Suprapubic skin (tissue), 4 donors: ENCODE measurements around the gene PCSK5. TPM values are rescaled to one million over a fixed set of nuclear protein-coding genes. Genes with fewer than 3 reads are reported as not detected.
"Not testable (repeated sequence)": the region's sequence is repeated elsewhere in the genome, so short reads cannot be mapped to it uniquely, and the experiment has no call there.

Experiments used
- DNase-seq, 2 donors: peaks; one replicate each; pipeline ENCODE4 v3.0.0-alpha.2; 2019; ENCODE audit warnings: low spot score in 2 of 2
- H3K27ac ChIP-seq: fragments of 200-600 bp; sonication (generic); one replicate; pipeline ENCODE4 v1.5.1; 2019
- H3K27me3 ChIP-seq: fragments of 200-600 bp; sonication (generic); one replicate; pipeline ENCODE4 v1.5.1; 2019
- H3K36me3 ChIP-seq: fragments of 200-600 bp; sonication (generic); one replicate; pipeline ENCODE4 v1.5.1; 2019
- H3K4me1 ChIP-seq: fragments of 200-600 bp; sonication (generic); one replicate; pipeline ENCODE4 v1.5.1; 2019
- H3K4me3 ChIP-seq: fragments of 200-600 bp; sonication (generic); one replicate; pipeline ENCODE4 v1.5.1; 2019; ENCODE audit warnings: mild to moderate bottlenecking
- H3K9me3 ChIP-seq: fragments of 200-600 bp; sonication (generic); one replicate; pipeline ENCODE4 v1.5.1; 2019
- EP300 ChIP-seq: sonication (generic); formaldehyde crosslinking; IDR thresholded peaks from one replicate; pipeline ENCODE4 v1.6.1; 2017; ENCODE audit warnings: antibody characterized with exemption
- POLR2A ChIP-seq, 2 donors: fragments of 450-650 bp; IDR thresholded peaks; one replicate each; pipeline ENCODE4 v1.6.1; 2017; ENCODE audit warnings: antibody characterized with exemption in 2 of 2, mild to moderate bottlenecking in 2 of 2, moderate library complexity in 2 of 2
- POLR2AphosphoS5 ChIP-seq, 3 donors: sonication (generic); formaldehyde crosslinking; IDR thresholded peaks; one replicate each; pipeline ENCODE4 v1.6.1; 2017; ENCODE audit warnings: antibody characterized with exemption in 3 of 3
- WGBS: methylation state at CpG from one replicate; pipeline ENCODE4 v1.1.5; 2018; 5-methylcytosine and 5-hydroxymethylcytosine counted together
- total RNA-seq, 4 donors: library from RNA; depleted of rRNA; stranded (reverse); fragments of >200 nt; gene quantifications; one replicate each; pipeline ENCODE4 v1.1.0, GENCODE V29; 2016
- TF ChIP-seq, protein P1 (sequence below), 2 donors: fragments of 200-600 bp in 1 of 2; fragments of 450-650 bp in 1 of 2; sonication (generic) in 1 of 2; IDR thresholded peaks; one replicate each; pipeline ENCODE4 v1.5.1; 2016 to 2019; ENCODE audit warnings: antibody characterized with exemption in 2 of 2, mild to moderate bottlenecking in 1 of 2, moderate library complexity in 1 of 2

The PCSK5 gene
- total RNA-seq, 4 donors from 2014 or later, result 5.2 to 10.8 (median 7.3) TPM

DNA sequence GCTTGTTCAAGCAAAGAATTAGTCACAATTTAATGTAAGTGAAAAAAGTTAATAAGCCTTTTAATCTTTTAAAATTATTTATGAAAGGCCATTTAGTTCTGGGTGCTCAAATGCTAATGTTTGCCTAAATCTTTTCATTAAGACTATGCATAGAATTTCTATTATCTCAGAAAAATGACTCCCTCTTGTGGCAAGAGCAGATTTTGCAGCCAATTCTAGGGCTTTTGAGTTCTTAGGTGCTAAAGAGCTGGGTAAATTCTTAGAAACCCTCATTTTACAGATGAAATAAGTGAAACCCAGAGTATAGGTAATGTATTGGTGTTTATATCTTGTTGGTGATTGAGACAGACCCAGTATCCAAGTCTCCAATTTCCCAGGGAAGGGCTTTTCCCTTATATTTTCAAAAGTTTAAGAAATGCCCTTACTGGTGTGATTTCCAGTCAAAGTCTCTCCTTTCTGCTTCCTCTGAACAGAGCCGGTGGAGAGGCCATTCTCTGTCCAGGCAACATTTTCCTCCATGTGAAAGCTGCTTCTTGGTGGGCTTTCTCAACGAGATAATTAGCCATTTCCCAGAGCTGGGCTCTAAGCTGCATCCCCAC, 24.1 kb upstream of the PCSK5 start:
- Histone ChIP-seq H3K27me3 (peaks cover 4% of the 10 kb centered on the region), H3K4me1 (no peaks in the 10 kb centered on the region), H3K36me3 (no peaks in the 10 kb centered on the region), H3K9me3 (no peaks in the 10 kb centered on the region), H3K4me3 (no peak overlapping the region), H3K27ac (no peak overlapping the region)
- 32% methylated on average over 2 of the region's 2 CpGs for WGBS
- DNase-seq, result no peak
- TF ChIP-seq, protein P1, sequence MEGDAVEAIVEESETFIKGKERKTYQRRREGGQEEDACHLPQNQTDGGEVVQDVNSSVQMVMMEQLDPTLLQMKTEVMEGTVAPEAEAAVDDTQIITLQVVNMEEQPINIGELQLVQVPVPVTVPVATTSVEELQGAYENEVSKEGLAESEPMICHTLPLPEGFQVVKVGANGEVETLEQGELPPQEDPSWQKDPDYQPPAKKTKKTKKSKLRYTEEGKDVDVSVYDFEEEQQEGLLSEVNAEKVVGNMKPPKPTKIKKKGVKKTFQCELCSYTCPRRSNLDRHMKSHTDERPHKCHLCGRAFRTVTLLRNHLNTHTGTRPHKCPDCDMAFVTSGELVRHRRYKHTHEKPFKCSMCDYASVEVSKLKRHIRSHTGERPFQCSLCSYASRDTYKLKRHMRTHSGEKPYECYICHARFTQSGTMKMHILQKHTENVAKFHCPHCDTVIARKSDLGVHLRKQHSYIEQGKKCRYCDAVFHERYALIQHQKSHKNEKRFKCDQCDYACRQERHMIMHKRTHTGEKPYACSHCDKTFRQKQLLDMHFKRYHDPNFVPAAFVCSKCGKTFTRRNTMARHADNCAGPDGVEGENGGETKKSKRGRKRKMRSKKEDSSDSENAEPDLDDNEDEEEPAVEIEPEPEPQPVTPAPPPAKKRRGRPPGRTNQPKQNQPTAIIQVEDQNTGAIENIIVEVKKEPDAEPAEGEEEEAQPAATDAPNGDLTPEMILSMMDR (IDR thresholded peaks at IDR 0.05), result peak; percentile 43 to 71
- no peak for TF ChIP-seq POLR2A (IDR thresholded peaks at IDR 0.05)

DNA sequence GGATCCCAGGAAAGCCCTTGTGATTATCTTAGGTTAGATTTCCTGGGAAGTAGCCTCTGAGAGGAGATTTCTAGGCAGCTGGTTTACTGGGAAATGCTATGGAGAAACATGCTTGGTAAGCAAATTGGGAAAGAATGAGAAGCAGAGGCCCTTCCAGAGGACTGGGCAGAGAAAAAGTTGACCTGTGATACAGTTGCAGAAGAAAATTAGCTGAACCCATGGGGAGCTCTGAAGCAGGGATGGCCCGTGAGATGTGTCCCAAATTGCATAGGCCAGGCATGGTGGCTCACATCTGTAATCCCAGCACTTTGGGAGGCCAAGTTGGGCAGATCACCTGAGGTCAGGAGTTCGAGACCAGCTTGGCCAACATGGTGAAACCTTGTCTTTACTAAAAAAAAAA, 21.9 kb upstream of the PCSK5 start:
- not testable (repeated sequence) for H3K4me3 ChIP-seq, H3K36me3 ChIP-seq, DNase-seq, H3K27ac ChIP-seq, H3K4me1 ChIP-seq, H3K27me3 ChIP-seq, H3K9me3 ChIP-seq
- 87% methylated on average over 2 of the region's 2 CpGs for WGBS

DNA sequence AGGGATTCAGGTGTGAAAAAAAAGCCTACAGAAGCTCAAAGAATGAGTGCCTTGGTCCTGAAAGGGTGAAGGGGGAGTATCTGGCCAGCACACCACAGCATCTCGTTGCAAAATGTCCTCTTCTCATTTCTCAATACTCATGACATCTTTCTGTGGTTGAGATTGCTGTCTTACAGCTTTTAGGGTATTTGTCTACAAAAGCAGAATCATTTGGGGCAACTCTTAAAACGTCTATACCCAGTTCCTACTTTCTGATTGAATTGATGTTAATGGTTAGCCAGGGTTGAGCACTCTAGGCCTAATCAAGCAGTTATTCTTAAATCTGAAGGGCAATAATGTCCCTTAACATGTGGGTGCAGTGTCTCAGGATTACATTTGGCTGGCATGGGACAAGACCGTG, 21.2 kb upstream of the PCSK5 start:
- Histone ChIP-seq H3K4me3 (no peak overlapping the region), H3K27ac (no peak overlapping the region), H3K36me3 (no peaks in the 10 kb centered on the region), H3K27me3 (peaks cover 4% of the 10 kb centered on the region), H3K4me1 (no peaks in the 10 kb centered on the region), H3K9me3 (no peaks in the 10 kb centered on the region)
- TF ChIP-seq, protein P1 (IDR thresholded peaks at IDR 0.05), result no peak
- TF ChIP-seq POLR2A (IDR thresholded peaks at IDR 0.05) (no peak), POLR2AphosphoS5 (IDR thresholded peaks at IDR 0.05) (no peak), EP300 (no peak)
- WGBS, result 59% methylated on average over 3 of the region's 3 CpGs
- DNase-seq, result no peak

DNA sequence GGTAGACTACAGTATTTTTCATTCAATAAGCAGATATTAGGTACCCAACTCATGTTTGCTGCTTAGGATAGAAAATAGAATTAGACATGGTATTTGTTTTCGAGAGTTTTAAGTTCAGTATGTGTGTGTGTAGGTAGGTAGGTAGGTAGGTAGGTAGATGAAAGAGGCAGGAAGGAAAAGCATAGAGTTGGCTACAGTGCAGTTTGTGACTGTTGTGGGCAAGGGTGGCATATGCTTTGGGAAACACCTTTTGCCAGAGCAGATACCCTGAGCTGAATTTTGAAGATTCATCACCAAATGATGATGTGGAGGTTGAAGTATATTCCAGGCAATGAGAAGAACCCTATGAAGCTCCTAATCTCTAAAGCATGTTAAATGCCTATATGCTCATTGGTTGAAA, 20.0 kb upstream of the PCSK5 start:
- H3K4me1 ChIP-seq, result no peaks in the 10 kb centered on the region
- WGBS, result 100% methylated on average over 1 of the region's 1 CpG

DNA sequence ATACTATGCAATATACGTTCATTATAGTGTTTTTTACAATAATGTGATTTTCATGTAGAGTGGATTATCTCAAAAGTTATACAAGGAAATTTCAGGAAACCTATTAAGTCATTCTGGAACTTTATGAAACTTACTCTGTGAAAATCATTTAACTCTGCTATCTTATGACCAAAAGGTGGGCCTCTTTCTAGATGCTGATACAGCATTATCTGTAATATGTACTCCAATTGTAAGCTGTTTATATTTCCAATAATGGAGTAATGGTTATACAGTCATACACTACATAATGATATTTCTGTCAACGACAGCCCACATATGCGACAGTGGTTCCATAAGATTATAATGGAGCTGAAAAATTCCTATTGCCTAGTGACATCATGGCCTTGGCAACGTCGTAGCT, 18.8 kb upstream of the PCSK5 start:
- no peaks in the 10 kb centered on the region for H3K36me3 ChIP-seq
- H3K27ac ChIP-seq, result no peak overlapping the region
- no peaks in the 10 kb centered on the region for H3K4me1 ChIP-seq
- H3K9me3 ChIP-seq, result no peaks in the 10 kb centered on the region
- no peak overlapping the region for H3K4me3 ChIP-seq
- 90% methylated on average over 5 of the region's 5 CpGs for WGBS
- peaks cover 4% of the 10 kb centered on the region for H3K27me3 ChIP-seq
- no peak for TF ChIP-seq EP300
- no peak for TF ChIP-seq POLR2AphosphoS5 (IDR thresholded peaks at IDR 0.05)
- TF ChIP-seq POLR2A (IDR thresholded peaks at IDR 0.05), result no peak
- TF ChIP-seq, protein P1 (IDR thresholded peaks at IDR 0.05), result no peak
- DNase-seq, result no peak

More for the DNA sequence above, 20.0 kb upstream of the PCSK5 start:
- TF ChIP-seq, protein P1 (IDR thresholded peaks at IDR 0.05), result no peak
- TF ChIP-seq POLR2A (IDR thresholded peaks at IDR 0.05) (no peak), EP300 (no peak), POLR2AphosphoS5 (IDR thresholded peaks at IDR 0.05) (no peak)
- Histone ChIP-seq H3K4me3 (no peak overlapping the region), H3K27ac (no peak overlapping the region), H3K9me3 (no peaks in the 10 kb centered on the region), H3K36me3 (no peaks in the 10 kb centered on the region), H3K27me3 (peaks cover 4% of the 10 kb centered on the region)
- DNase-seq, result no peak

DNA sequence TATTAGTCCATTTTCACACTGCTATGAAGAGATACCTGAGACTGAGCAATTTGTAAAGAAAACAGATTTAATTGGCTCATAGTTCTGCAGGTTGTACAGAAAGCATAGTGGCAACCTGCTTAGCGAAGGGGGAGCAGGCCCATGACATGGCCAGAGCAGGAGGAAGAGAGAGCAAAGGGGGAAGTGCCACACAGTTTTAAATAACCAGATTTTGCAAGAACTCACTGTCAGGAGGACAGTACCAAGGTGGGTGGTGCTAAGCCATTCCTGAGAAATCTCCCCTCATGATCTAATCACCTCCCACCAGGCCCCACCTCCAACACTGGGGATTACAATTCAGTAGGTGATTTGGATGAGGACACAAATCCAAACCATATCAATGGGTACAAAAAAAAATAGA, 16.8 kb upstream of the PCSK5 start:
- TF ChIP-seq EP300 (no peak), POLR2A (IDR thresholded peaks at IDR 0.05) (no peak), POLR2AphosphoS5 (IDR thresholded peaks at IDR 0.05) (no peak)
- TF ChIP-seq, protein P1 (IDR thresholded peaks at IDR 0.05), result no peak
- H3K4me3 ChIP-seq, result no peak overlapping the region
- 96% methylated on average over 1 of the region's 1 CpG for WGBS
- H3K27me3 ChIP-seq, result no peaks in the 10 kb centered on the region
- H3K27ac ChIP-seq, result no peak overlapping the region
- H3K36me3 ChIP-seq, result no peaks in the 10 kb centered on the region
- DNase-seq, result no peak
- no peaks in the 10 kb centered on the region for H3K4me1 ChIP-seq
- no peaks in the 10 kb centered on the region for H3K9me3 ChIP-seq
